Uterus (tissue), 4 donors: ENCODE data around the gene PAX3. TPM values are rescaled to one million over a fixed set of nuclear protein-coding genes. Genes with fewer than 3 reads are reported as not detected.

ENCODE experiments used
- DNase-seq, 2 donors: peaks; one replicate each; pipeline ENCODE4 v3.0.0-alpha.2; 2019 to 2020
- H3K27ac ChIP-seq, 2 donors: fragments of 200-600 bp; sonication (generic); 1 replicate in 1 of 2; 2 replicates in 1 of 2; pipeline ENCODE4 v1.5.1; 2016 to 2018
- H3K27me3 ChIP-seq, 2 donors: fragments of 200-600 bp; sonication (generic); one replicate each; pipeline ENCODE4 v1.5.1; 2018 to 2019; ENCODE audit warnings: control low read depth in 1 of 2
- H3K36me3 ChIP-seq, 2 donors: fragments of 200-600 bp; sonication (generic); one replicate each; pipeline ENCODE4 v1.5.1; 2019; ENCODE audit warnings: control low read depth in 1 of 2
- H3K4me1 ChIP-seq, 2 donors: fragments of 200-600 bp; sonication (generic); one replicate each; pipeline ENCODE4 v1.5.1; 2018 to 2019; ENCODE audit warnings: control low read depth in 1 of 2
- H3K4me3 ChIP-seq, 2 donors: fragments of 200-600 bp; sonication (generic); 1 replicate in 1 of 2; 2 replicates in 1 of 2; pipeline ENCODE4 v1.5.1; 2018 to 2019; ENCODE audit warnings: mild to moderate bottlenecking in 1 of 2
- H3K9me3 ChIP-seq, 2 donors: fragments of 200-600 bp; sonication (generic); one replicate each; pipeline ENCODE4 v1.5.1; 2019; ENCODE audit warnings: control low read depth in 1 of 2
- POLR2A ChIP-seq, 2 donors: fragments of 450-650 bp; IDR thresholded peaks; one replicate each; pipeline ENCODE4 v1.6.1; 2016; ENCODE audit warnings: antibody characterized with exemption in 2 of 2, mild to moderate bottlenecking in 1 of 2, moderate library complexity in 1 of 2
- intact Hi-C: fragments of 100-400 bp; cut with DNase I; formaldehyde crosslinking; loops from one replicate; pipeline ENCODE4 v1.15.1; 2023; ENCODE audit warnings: low total_unique reads
- total RNA-seq, 4 donors: library from RNA; depleted of rRNA in 3 of 4; stranded (reverse); fragments of >200 nt in 3 of 4; gene quantifications; one replicate each; pipeline versions ENCODE4 v1.1.0 to v1.2.4, GENCODE V29; 2014 to 2023
- TF ChIP-seq, protein P1 (sequence below), 4 experiments: fragments of 200-600 bp in 2 of 4; fragments of 450-650 bp in 2 of 4; sonication (generic) in 2 of 4; IDR thresholded peaks; one replicate each; pipeline ENCODE4 v1.5.1; 2016 to 2019; ENCODE audit warnings: antibody characterized with exemption in 4 of 4, mild to moderate bottlenecking in 2 of 4, moderate library complexity in 1 of 4
- donor health status: DM: yes; HTN: yes; CAD: no.

PAX3 gene
- total RNA-seq, 4 donors from 2014 or later: not detected

DNA sequence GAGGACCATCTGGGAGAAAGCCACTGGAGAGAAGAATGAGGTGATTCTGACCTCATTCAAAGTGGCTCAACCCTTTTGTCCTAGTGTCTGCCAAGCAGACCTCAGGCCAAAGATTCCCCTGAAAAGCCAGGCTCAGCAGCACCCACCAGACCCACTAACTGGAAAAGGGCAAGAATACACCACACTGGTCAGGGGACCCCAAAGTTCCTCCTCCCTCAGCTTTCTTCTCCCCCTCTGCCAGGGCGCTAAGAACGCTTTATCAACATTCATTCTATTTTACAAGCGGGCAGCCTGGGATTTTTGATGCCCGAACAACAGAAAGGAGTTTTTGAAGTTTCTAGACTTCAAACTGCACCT is 7.3 kb downstream of the PAX3 start:
- Histone ChIP-seq H3K9me3 (no peaks in the 10 kb centered on the region), H3K27ac (no peak overlapping the region), H3K4me3 (no peak overlapping the region), H3K4me1 (no peaks in the 10 kb centered on the region), H3K36me3 (no peaks in the 10 kb centered on the region), H3K27me3 (peaks cover 22 to 85% of the 10 kb centered on the region in 2 donors)
- TF ChIP-seq POLR2A (IDR thresholded peaks at IDR 0.05): no peak
- TF ChIP-seq, protein P1, sequence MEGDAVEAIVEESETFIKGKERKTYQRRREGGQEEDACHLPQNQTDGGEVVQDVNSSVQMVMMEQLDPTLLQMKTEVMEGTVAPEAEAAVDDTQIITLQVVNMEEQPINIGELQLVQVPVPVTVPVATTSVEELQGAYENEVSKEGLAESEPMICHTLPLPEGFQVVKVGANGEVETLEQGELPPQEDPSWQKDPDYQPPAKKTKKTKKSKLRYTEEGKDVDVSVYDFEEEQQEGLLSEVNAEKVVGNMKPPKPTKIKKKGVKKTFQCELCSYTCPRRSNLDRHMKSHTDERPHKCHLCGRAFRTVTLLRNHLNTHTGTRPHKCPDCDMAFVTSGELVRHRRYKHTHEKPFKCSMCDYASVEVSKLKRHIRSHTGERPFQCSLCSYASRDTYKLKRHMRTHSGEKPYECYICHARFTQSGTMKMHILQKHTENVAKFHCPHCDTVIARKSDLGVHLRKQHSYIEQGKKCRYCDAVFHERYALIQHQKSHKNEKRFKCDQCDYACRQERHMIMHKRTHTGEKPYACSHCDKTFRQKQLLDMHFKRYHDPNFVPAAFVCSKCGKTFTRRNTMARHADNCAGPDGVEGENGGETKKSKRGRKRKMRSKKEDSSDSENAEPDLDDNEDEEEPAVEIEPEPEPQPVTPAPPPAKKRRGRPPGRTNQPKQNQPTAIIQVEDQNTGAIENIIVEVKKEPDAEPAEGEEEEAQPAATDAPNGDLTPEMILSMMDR (IDR thresholded peaks at IDR 0.05): no peak
- DNase-seq: no peak
- intact Hi-C loops: no loop called here

DNA sequence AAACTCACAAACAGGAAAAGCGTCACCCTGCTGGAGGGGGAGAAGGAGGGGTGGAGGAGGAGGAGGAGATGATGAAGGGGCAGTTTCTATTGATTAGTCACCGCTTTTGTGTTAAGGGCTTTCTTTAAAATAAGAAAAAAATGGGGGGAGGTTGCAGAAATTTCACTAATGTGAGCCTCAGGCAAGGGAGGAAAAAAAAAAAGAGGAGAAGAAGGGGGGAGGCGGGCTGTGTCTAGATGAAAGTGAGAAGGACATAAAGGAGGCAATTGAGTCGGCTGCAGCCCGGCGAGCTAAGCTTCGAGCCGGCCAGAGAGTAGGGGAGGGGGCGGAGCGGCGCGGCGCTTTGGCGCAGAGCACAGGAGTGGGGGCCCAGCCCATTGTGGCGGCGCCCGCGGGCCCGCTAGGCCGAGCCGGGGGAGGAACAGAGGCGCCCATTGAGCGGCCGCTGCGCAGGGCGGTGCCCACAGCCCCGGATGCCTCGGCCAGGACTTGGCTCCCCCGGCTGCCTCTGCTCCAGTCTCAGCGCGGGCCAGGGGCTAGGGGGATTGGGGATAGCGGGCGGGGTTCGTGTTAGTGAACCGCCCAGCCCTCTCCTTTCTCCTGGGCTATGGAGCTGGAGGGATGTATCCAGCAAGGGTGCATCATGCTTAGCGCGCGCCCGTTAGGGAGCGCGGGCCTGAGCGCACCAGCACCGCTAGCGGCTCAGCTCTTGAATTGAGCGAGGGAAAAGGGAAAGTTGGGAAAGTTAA is 7.9 kb downstream of the PAX3 start:
- intact Hi-C loops: no loop called here
- no peaks in the 10 kb centered on the region for H3K36me3 ChIP-seq
- no peak for DNase-seq
- no peaks in the 10 kb centered on the region for H3K9me3 ChIP-seq
- no peak overlapping the region for H3K4me3 ChIP-seq
- no peak overlapping the region for H3K27ac ChIP-seq
- no peaks in the 10 kb centered on the region for H3K4me1 ChIP-seq
- TF ChIP-seq, protein P1 (IDR thresholded peaks at IDR 0.05): no peak
- no peak for TF ChIP-seq POLR2A (IDR thresholded peaks at IDR 0.05)
- peaks cover 18 to 85% of the 10 kb centered on the region in 2 donors for H3K27me3 ChIP-seq

GRCh38 chr2:222290401-222290735 is 8.4 kb downstream of the PAX3 start:
- Histone ChIP-seq H3K4me3 (no peak overlapping the region), H3K27me3 (peaks cover 16 to 85% of the 10 kb centered on the region in 2 donors), H3K27ac (no peak overlapping the region), H3K4me1 (no peaks in the 10 kb centered on the region), H3K36me3 (no peaks in the 10 kb centered on the region), H3K9me3 (no peaks in the 10 kb centered on the region)
- TF ChIP-seq POLR2A (IDR thresholded peaks at IDR 0.05): no peak
- TF ChIP-seq, protein P1 (IDR thresholded peaks at IDR 0.05): no peak
- no peak for DNase-seq
- intact Hi-C loops: no loop called here

DNA sequence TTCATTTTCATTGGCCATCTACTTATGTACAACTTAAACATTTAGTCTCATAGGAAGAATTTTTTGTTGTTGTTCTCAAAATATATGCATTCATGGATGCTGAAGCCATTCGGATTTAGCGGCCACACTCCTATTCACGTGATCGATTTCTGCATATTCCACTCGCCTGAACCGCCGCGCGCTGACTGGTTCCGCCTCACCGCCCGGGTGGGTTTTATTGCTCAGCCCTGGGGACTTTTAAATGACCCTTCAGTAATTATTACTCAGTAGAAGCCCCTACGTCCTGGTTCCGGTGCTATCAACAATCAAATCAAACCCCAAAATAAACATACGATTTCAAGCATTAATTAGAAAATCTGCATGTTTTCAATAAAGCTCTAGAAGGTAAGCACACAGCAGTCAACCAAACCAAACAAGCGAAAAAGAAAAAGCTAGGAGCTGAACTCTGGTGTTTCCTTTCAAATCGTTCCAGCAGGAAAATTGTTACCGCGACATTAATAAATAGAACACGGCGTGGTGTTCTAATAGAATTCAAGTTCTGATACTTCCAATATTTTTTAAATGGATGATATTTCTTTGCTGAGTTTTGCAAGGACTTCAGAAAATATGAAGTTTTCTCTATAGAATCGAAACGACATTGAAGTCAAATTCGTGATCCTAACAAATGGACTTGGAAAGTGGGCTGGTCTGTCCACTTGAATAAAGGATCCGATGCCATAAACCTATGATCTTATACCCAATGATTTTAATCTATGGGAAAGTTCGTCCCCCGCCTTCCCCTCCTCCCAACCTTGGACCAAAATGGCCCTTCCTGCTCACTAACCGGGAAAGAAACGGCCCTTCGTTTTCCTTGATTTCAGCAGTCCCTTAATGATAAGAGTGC is 9.3 kb downstream of the PAX3 start:
- TF ChIP-seq, protein P1 (IDR thresholded peaks at IDR 0.05): no peak
- no peak for TF ChIP-seq POLR2A (IDR thresholded peaks at IDR 0.05)
- Histone ChIP-seq H3K4me1 (no peaks in the 10 kb centered on the region), H3K27me3 (peaks cover 11 to 85% of the 10 kb centered on the region in 2 donors), H3K4me3 (no peak overlapping the region), H3K9me3 (no peaks in the 10 kb centered on the region), H3K27ac (no peak overlapping the region), H3K36me3 (no peaks in the 10 kb centered on the region)
- no peak for DNase-seq
- intact Hi-C loops: no loop called here
